MG63 (cell line): ENCODE data around the gene ELL3. TPM values are rescaled to one million over a fixed set of nuclear protein-coding genes. Genes with fewer than 3 reads are reported as not detected.
"Not testable (repeated sequence)": the region's sequence is repeated elsewhere in the genome, so short reads cannot be mapped to it uniquely, and the experiment has no call there.

Experiments
- DNase-seq: peaks from one replicate; pipeline ENCODE4 v3.0.0-alpha.2; 2020
- H3K27me3 ChIP-seq: fragments of 250-450 bp; sonication (Bioruptor Pico); 2 replicates; pipeline ENCODE4 v1.5.1; 2020; ENCODE audit warnings: mild to moderate bottlenecking, moderate library complexity
- H3K36me3 ChIP-seq: fragments of 250-450 bp; sonication (Bioruptor Pico); 2 replicates; pipeline ENCODE4 v1.5.1; 2020; ENCODE audit warnings: mild to moderate bottlenecking, moderate library complexity
- H3K4me3 ChIP-seq: fragments of 250-450 bp; sonication (Bioruptor Pico); 2 replicates; pipeline ENCODE4 v1.5.1; 2020; ENCODE audit warnings: mild to moderate bottlenecking, moderate library complexity
- H3K9me3 ChIP-seq: fragments of 250-450 bp; sonication (Bioruptor Pico); 2 replicates; pipeline ENCODE4 v1.5.1; 2020; ENCODE audit warnings: mild to moderate bottlenecking, moderate library complexity
- total RNA-seq: library from RNA; depleted of rRNA; stranded (reverse); fragments of >200 nt; shearing (Covaris generic); gene quantifications from 2 replicates; pipeline ENCODE4 v1.2.3, GENCODE V29; 2014; ENCODE audit warnings: low replicate concordance; rRNA removed

ELL3 gene
- 5.6 TPM in 1 of 2 replicates, not detected in the other for total RNA-seq

GRCh38 chr15:43776718-43777266 is at the start of gene ELL3:
Gene ELL3, minus strand, starts transcription at chr15:43776966. Its CDS starts 65 bp downstream, at chr15:43776901.
- H3K36me3 ChIP-seq = peaks cover 30% of the 10 kb centered on the region
- peak; percentile 85 for DNase-seq
- no peaks in the 10 kb centered on the region for H3K27me3 ChIP-seq
- H3K9me3 ChIP-seq = no peaks in the 10 kb centered on the region
- peak within 1 kb of the TSS; percentile 64 for H3K4me3 ChIP-seq

DNA sequence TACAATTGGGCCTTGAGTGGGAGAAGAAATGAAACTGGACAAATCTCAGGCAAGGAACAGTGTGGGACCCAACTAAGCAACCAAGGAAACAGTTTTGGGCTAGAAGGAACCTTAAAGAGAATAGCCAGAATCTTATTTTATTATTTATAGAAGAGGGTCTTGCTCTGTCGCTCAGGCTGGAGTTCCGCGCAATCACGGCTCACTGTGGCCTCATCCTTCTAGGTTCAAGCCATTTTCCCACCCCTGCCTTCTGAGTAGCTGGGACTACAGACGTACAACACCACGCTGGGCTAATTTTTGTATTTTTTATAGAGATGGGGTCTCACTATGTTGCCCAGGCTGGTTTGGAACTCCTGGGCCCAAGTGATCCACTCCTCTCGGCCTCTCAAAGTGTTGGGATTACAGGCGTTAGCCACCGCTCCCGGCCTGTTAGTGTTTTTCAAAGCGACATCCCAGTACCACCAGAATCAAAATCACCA is 49.3 kb upstream of the ELL3 start:
- H3K4me3 ChIP-seq = peak overlapping the region; percentile 57
- H3K27me3 ChIP-seq = no peaks in the 10 kb centered on the region
- no peak for DNase-seq
- H3K36me3 ChIP-seq = peaks cover 38% of the 10 kb centered on the region
- H3K9me3 ChIP-seq = no peaks in the 10 kb centered on the region

DNA sequence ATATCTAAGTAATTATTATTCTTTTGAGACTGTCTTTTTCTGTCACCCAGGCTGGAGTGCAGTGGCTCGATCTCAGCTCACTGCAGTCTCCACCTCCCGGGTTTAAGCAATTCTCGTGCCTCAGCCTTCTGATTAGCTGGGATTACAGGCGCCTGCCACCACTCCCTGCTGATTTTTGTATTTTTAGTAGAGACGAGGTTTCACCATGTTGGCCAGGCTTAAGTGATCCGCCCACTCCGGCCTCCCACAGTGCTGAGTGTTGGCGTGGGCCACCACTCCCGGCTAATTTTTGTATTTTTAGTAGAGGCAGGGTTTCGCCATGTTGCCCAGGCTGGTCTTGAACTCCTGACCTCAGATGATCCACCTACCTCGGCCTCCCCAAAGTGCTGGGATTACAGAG is 48.5 kb upstream of the ELL3 start:
- H3K9me3 ChIP-seq, H3K4me3 ChIP-seq, H3K27me3 ChIP-seq, DNase-seq: not testable (repeated sequence)
- H3K36me3 ChIP-seq = peaks cover 35% of the 10 kb centered on the region

GRCh38 chr15:43824302-43825246 is 47.8 kb upstream of the ELL3 start, which contains the start of gene MFAP1:
Gene MFAP1, minus strand, starts transcription at chr15:43824690. Its CDS starts 121 bp downstream, at chr15:43824569.
- H3K9me3 ChIP-seq = no peaks in the 10 kb centered on the region
- DNase-seq = peak; percentile 95
- peaks cover 35% of the 10 kb centered on the region for H3K36me3 ChIP-seq
- peak within 1 kb of the TSS; percentile 74 for H3K4me3 ChIP-seq
- H3K27me3 ChIP-seq = no peaks in the 10 kb centered on the region

- DNase-seq = no peak
- no peak overlapping the region for H3K4me3 ChIP-seq
- peaks cover 42% of the 10 kb centered on the region for H3K36me3 ChIP-seq
- H3K9me3 ChIP-seq = no peaks in the 10 kb centered on the region
- H3K27me3 ChIP-seq = no peaks in the 10 kb centered on the region
Measured at GRCh38 chr15:43821505-43821904, 44.7 kb upstream of the ELL3 start.

- not testable (repeated sequence) for H3K9me3 ChIP-seq, H3K27me3 ChIP-seq, H3K4me3 ChIP-seq, DNase-seq
- H3K36me3 ChIP-seq = peaks cover 87% of the 10 kb centered on the region
Measured at GRCh38 chr15:43815064-43815463, 38.3 kb upstream of the ELL3 start.

DNA sequence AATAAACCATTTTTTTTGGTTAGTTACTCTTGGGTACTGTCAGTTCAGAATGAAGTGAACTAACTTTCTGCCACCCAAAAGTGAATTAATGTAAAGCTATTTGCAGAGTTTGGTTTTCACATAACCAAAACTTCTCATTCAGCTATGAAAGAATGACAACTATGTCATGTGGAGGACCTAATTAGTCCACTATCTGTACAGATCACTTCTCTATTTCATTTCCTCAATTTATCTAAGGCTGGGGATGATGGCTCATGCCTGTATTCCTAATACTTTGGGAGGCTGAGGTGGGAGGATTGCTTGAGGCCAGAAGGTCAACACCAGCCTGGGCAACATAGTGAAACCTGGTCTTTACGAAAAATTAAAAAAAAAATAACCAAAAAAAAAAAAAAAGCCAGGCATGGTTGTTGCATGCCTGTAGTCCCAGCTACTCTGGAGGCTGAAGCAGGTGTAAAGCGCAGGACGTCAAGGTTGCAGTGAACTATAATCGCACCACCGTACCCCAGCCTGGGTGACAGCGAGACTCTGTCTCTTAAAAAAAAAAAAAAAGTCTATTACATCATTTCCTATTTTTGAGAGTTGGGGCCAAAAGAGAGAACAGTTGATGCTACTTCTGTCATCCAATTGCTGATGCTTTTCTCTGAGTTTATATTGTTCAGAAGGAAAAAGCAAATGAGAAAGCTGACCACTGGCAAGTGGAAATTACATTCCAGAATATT is 32.4 kb upstream of the ELL3 start:
- peaks cover 89% of the 10 kb centered on the region for H3K36me3 ChIP-seq
- no peak overlapping the region for H3K4me3 ChIP-seq
- DNase-seq = no peak
- no peaks in the 10 kb centered on the region for H3K9me3 ChIP-seq
- H3K27me3 ChIP-seq = no peaks in the 10 kb centered on the region

DNA sequence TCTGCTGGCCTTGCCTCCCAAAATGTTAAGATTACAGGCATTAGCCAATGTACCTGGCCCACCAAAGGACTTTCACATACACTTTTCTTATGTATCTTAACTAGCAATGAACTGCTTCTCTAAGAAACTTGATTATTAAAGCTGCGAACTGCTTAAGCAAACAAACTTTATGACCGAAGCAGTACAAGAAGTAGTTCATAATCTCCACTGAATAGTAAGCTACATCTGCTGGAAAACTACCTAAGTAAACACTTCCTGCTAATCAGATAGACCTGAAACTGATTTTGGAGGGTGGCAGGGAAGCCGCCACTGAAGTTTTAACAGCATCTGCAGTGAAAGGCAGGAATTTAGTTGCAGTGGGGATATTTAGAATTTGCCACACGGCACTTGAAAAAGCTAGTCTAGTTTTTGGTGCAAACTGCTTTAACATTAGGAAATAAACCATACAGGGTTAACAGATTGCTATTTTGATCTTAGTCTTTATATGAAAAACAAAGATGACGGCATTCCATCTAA is 31.7 kb upstream of the ELL3 start:
- no peaks in the 10 kb centered on the region for H3K9me3 ChIP-seq
- no peak for DNase-seq
- no peak overlapping the region for H3K4me3 ChIP-seq
- H3K27me3 ChIP-seq = no peaks in the 10 kb centered on the region
- H3K36me3 ChIP-seq = peaks cover 83% of the 10 kb centered on the region

- peaks cover 82% of the 10 kb centered on the region for H3K36me3 ChIP-seq
- not testable (repeated sequence) for H3K27me3 ChIP-seq, H3K4me3 ChIP-seq, DNase-seq, H3K9me3 ChIP-seq
Measured at GRCh38 chr15:43802676-43803075, 25.9 kb upstream of the ELL3 start.

DNA sequence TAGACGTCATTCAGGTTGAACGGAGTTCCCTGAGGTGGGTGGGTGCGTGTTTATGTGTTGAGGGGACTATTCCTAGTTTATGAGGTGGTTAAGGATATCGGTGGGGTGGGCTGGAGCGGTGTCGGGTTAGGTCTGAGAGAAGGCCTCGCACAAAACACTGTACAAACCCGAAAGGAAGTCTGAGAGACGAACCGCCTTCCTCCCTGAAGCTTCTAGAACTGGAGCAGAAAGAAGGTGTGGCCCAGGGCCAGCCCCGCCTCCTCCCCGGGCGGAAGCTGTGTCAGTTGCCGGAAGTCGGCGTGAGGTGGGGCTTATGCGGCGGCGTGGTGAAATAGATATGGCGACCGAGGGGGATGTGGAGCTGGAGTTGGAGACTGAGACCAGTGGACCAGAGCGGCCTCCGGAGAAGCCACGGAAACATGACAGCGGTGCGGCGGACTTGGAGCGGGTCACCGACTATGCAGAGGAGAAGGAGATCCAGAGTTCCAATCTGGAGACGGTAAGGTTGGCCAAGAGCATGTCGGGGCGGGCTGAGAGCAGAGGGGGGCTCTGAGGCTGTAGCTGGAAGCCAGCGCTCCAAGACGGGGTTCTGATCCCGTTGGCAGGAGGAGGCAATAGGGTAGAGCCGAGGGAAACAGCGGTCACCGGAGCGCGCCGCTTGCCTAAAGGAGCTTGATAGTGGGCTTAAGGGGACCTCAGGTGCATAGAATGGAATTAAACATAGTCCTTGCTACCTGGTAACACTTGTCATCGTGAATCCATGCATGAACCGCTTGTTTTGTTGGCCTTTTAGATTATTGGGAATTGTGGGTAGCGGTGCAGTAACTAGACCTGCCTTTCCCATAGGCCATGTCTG is 23.7 kb upstream of the ELL3 start, which contains the start of gene HYPK:
TSS of gene HYPK (plus strand) at position 314 of the 856 bp plus-strand sequence. CDS start at position 338, 24 bp downstream.
- no peaks in the 10 kb centered on the region; the same call in 1 of the 2 replicates for H3K9me3 ChIP-seq
- peaks cover 81% of the 10 kb centered on the region for H3K36me3 ChIP-seq
- no peaks in the 10 kb centered on the region for H3K27me3 ChIP-seq
- H3K4me3 ChIP-seq = peak within 1 kb of the TSS; percentile 92
- DNase-seq = peak; percentile 92

DNA sequence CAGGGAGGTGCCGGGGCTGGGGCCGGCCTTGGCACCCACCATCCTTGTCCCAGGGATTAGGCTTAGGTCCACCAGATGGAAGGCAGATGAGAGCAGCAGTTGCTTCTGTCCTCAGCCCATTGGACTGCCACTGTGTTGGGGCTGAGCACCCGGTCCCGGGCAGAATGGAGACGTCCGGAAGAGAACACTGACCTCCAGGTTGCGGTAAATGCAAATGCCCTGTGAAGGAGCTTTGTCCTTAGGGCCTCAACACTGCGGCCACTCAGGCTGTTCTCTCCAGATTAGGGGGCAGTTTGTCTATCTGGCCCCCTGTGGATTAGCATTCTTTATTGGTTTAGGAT is 23.1 kb upstream of the ELL3 start, which contains the start of gene SERINC4:
TSS of gene SERINC4 (minus strand) at position 276 of the 341 bp plus-strand sequence. CDS start at position 42, 234 bp downstream.
- Histone ChIP-seq H3K27me3 (no peaks in the 10 kb centered on the region), H3K9me3 (no peaks in the 10 kb centered on the region; the same call in 1 of the 2 replicates), H3K4me3 (peak within 1 kb of the TSS; percentile 92), H3K36me3 (peaks cover 81% of the 10 kb centered on the region)
- no peak for DNase-seq

DNA sequence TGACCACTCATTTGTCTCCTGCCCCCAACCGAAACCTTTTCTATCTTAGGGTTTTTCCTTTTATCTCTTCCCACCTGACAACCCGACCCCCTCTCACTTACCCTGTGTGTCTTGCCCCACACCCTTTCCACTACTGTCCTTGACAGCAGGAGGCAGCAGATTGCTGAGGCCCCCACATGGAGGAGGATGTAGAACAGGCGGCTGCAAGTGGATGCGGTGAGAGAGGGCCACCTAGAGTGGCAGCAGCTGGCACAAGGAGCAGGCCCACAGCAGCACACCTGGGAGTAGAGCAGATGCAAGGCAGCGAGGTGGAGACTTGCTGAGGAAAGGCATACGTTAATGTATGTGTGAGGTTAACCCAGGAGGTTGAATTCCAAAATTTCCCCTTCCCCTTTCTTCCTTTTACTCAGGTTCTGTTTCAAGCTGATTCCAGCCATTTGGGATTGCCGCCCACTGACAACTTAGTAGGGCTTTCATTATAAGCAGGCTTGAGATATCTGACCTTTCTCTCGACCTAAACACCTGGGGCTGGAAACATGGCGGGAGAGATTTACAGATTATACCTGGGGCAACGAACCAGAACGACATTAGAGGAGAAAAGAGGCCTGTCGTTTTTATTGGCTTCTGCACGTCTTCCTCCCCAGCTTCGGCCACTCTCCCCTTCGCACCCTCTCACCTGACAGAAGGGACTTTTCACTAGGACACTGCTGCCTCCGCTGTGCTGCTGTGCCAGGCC is 22.6 kb upstream of the ELL3 start:
- no peak overlapping the region for H3K4me3 ChIP-seq
- DNase-seq = no peak
- peaks cover 81% of the 10 kb centered on the region for H3K36me3 ChIP-seq
- H3K27me3 ChIP-seq = no peaks in the 10 kb centered on the region
- H3K9me3 ChIP-seq = no peaks in the 10 kb centered on the region; the same call in 1 of the 2 replicates

DNA sequence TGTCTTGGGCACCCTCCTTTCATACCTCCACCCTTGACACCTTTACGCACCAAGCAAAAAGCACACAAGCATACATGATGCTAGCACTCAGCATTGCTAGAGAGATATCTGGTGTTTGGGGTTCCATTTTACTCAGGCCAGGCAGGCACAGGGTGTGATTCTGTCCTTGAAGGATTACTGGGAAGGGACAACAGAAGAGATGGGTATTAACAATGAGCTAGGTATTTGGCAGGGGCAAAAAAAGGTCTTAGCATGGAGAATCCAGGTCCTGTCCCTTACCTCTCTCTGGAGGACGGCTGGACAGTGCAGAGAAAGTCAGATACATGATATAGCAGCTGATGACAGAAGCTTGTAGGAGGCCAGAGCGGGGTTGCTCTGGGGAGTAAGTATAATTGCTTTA is 19.8 kb upstream of the ELL3 start:
- no peaks in the 10 kb centered on the region for H3K27me3 ChIP-seq
- no peak overlapping the region for H3K4me3 ChIP-seq
- DNase-seq = no peak
- H3K9me3 ChIP-seq = no peaks in the 10 kb centered on the region; the same call in 1 of the 2 replicates
- peaks cover 77% of the 10 kb centered on the region for H3K36me3 ChIP-seq

DNA sequence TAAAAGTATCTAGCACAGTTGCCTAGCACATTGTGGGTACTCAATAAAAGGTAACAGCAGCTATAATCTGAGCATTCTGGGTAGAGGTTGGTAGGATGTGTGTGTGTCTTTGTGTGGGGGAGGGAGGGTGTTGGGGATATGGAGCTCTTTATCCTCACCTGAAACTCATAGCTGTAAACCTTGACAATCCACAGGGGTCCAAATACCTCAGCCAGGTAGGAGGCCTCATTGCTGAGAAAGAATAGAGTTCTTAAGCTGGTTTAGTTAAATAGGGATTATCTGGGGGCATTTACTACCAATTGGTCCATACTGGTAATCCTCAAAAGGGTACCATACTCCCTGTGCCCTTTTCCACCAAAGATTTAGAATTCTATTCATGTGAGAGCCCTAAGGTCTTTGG is 19.2 kb upstream of the ELL3 start:
- H3K9me3 ChIP-seq = no peaks in the 10 kb centered on the region; the same call in 1 of the 2 replicates
- no peak overlapping the region for H3K4me3 ChIP-seq
- no peaks in the 10 kb centered on the region for H3K27me3 ChIP-seq
- peaks cover 71% of the 10 kb centered on the region for H3K36me3 ChIP-seq
- no peak for DNase-seq

GRCh38 chr15:43795197-43795596 is 18.4 kb upstream of the ELL3 start:
- no peaks in the 10 kb centered on the region for H3K9me3 ChIP-seq
- DNase-seq = no peak
- no peaks in the 10 kb centered on the region for H3K27me3 ChIP-seq
- H3K36me3 ChIP-seq = peaks cover 63% of the 10 kb centered on the region
- H3K4me3 ChIP-seq = no peak overlapping the region
